Activated CD8-positive, alpha-beta memory T cell treated with anti-CD3 and anti-CD28 coated beads, Interleukin-2, amount 50 U/mL, for 24 hours (primary cell): ENCODE results near the gene CYP8B1.
"Not testable (repeated sequence)": the region's sequence is repeated elsewhere in the genome, so short reads cannot be mapped to it uniquely, and the experiment has no call there.

Experiments used
- DNase-seq: peaks from one replicate; pipeline ENCODE4 v3.0.0-alpha.2; 2020; ENCODE audit errors: extremely low read depth

CYP8B1 gene

DNA sequence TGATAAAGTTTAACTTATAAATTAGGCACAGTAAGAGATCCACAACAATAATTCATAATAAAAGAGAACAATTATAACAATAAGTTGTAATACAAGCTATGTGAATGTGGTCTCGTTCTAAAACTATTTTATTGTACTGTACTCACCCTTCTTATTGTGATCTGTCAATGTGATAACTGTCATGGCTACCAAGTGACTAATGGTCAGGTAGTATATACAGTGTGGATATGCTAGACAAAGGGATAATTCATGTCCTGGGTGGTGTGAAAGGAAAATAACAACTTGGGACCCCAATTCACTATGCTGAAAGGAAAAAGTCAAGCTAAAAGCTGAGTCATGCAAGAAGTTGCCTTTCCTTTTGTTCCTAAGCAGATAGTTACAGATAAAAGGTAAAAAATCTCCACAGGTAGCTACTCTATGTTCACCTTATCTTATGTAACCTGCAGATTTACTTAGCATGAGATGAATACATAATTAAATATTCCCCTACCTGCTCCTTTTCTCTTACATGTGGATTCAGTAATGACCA lies 10.7 kb upstream of the CYP8B1 start:
- no peak for DNase-seq

DNA sequence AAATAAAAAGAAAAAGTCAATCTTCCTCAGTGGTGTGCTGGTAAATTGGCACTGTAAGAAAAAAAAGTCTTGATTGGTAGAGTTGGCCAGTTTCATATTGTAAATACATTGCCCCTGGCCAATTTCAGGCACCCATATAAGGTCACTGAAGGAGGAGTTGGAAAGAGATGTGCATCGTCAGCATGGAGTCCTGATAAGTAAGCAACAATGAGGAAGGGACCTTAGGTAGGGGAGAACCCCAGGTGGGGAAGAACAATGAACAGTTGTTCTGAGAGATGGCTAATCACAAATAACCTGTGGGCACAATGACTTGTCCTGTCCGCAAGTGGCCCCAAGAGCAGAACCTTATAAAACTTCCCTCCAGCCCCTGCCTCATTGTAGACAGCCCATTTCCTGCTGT lies 8.6 kb upstream of the CYP8B1 start:
- DNase-seq: no peak

DNA sequence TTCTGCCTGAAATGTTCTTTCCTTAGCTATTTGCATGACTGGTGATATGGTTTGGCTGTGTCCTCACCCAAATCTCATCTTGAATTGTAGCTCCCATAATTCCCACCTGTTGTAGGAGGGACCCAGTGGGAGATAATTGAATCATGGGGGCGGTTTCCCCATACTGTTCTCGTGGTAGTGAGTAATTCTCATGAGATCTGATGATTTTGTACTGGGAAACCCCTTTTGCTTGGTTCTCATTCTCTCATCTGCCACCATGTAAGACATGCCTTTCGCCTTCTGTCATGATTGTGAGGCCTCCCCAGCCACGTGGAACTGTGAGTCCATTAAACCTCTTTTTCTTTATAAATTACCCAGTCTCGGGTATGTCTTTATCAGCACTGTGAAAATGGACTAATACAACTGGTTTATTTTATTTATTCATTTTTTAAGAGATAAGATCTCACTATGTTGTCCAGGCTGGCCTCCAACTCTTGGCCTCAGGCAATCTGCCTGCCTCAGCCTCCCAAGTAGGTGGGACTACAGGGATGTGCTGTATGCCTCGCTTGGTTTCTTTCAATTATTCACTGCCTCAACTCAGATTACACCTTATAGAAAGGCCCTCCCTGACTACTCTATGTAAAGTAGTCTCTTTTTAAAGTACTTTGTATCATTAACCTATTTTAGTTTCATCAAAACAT lies 7.7 kb upstream of the CYP8B1 start:
- DNase-seq: not testable (repeated sequence)

DNA sequence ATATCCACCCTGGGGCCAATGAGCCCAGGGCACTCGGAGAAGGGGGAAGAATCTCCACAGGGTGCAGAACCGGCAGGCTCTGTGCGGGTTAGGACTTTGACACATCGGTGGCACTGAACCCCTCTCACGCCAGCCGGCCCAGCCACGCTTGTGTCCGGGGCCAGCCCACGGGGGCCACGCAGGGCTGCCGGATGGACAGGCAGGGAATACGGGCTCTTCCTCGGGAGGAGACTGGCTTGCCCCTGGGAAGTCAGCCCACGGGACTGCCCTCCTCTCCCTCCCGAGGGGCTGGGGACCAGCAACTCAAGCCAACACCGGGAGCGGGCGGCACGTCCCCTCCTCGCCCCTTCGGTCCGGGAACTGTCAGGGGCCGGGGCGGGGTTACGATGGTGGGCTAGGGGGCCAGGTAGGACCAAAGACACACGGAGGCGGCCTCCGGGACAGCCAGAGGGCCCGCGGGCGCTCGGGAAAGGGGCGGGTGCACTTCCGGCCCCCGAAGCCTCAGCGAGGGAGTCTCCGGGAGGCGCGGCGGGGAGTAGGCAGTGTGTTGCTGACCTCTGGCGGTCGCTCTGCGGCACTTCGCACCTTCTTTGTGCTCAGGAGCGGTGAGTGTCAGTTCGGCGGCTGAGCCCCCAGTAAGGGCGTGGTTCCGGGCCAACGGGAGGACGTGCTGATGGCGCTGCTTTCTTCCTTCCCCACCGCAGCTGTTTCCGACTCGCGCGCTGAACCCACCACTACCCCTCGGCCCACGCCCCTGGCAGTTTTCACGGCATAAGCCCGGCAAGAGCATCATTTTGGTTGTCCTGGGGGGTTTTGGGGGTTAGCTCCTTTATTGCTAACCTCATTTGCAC lies 5.1 kb upstream of the CYP8B1 start:
- peak; percentile 70 for DNase-seq

DNA sequence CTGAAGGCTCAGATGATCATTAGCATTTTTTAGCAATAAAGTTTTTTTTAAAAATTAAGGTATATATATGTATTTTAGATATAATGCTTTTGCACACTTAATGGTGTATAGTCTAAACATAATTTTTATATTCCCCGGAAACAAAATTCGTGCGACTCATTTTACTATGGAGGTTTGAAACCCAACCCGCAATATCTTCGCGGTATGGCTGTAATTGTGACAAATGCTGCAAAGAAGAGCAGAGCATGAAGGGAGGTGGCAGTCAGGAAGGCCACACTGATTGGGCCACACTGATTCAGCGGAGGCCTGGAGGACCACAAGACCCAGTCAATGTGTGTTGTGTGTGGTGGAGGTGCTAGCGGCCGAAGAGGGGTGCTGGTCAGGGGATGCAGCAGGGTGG lies 4.5 kb upstream of the CYP8B1 start:
- DNase-seq: no peak

DNA sequence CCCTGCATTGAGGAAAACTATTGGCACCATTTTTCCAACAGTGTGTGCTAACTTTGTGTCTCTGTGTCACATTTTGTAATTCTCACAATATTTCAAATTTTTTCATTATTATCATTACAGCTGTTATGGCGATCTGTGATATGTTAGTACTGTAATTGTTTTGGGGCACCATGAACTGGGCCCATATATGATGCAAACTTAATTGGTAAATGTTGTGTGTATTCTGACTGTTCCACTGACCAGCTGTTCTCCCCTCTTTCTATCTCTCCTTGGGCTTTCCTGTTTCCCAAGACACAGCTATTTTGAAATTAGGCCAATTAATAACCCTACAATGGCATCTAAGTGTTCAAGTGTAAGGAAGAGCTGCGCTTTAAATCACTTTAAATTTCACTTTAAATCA lies 2.2 kb upstream of the CYP8B1 start:
- no peak for DNase-seq

DNA sequence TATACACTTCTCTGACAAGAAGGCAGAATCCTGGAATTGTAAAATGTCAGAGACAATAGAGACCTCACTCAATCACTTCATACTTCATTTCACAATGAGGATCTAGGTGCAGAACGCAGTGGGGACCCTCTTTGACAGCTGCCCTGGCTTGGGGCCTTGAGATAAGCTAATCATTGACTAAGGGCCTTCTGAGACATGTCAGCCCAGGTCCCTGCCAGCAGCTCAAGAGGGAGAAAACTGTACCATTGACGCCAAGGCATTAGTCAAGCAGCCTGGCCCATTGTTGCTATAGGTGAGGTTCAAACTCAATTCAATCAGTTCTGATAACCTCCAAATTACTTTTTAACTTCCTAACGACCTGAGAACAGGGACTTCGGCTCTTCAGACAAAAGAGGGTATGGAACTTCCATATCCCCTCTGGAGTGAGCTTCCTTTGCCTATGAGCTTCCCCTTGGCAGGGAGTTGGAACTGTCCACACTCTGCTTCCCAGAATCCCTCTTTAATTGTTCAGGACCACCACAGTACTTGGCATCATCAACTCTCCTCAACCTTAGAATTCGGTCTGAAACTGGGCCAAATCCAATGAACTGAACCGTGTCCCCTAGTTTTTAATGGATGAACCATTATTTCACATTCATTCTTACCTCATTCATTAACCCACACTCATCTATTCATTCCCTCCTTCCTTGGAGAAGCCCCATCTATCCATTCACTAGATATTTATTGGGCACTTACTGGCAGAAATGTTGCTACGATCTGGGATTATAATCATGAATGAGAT lies 1.5 kb upstream of the CYP8B1 start:
- DNase-seq: no peak

DNA sequence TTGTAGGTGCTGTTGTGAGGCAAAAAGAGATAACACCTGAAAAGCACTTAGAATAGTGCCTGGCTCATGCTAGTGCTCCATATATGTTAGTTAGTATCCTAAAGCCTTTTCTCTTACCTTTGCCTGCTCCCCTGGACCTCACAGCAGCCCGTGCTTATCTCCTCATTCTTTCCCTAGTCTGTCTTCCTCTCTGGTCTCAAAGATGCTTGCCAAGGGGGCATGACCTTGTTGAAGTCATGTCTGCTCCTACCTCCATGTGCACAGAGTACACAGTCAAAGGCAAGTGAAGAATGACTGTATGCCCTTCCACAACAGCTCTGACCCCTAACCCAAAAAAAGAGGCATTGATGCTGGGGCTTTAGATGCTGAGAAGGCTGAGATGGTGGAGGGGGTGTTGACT lies 722 bp upstream of the CYP8B1 start:
- no peak for DNase-seq

DNA sequence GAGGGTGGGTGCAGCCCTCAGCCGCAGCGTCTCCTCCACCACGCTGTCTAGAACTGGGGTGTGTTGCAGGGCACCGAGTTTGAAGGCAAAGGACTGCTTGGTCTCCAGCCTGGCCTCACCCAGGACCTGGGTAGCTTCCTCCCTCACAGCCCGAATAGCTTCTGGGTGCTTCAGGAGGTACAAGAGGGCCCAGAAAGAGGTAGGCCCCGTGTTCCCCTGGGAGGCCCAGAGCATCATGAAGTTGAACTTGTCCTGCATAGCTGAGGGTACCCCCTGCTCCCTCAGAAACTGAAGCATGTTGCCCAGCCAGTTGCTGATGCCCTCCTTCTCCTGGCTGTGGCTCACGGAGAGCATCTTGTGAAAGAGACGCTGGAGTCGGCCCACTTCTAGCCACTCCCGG lies 930 bp downstream of the CYP8B1 start:
- DNase-seq: no peak

DNA sequence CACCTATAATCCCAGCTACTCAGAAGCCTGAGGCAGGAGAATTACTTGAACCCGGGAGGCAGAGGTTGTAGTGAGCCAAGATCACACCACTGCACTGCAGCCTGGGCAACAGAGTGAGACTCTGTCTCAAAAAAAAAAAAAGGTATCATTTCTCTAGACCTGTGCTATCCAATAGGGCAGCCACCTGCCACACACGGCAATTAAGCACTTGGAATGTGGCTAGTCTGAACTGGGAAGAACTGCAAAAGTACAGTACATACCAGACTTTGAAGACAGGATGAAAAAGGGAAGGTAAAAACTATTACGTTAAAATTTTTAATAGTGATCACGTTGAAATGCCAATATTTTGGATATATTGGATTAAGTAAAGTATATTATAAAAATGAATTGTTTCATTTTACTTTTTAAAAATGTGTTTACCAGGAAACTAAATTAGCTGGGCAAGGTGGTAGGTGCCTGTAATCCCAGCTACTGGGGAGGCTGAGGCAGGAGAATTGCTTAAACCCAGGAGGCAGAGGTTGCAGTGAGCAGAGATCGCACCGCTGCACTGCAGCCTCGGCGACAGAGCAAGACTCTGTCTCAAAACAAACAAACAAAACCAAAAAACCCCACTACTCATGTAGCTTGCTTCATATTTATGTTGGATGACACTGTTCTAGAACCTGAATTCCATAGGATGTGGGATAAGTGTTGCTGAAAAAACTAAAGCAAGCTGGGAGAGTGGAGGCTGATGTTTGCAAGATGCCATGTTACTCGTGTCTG lies 2.3 kb downstream of the CYP8B1 start:
- no peak for DNase-seq

DNA sequence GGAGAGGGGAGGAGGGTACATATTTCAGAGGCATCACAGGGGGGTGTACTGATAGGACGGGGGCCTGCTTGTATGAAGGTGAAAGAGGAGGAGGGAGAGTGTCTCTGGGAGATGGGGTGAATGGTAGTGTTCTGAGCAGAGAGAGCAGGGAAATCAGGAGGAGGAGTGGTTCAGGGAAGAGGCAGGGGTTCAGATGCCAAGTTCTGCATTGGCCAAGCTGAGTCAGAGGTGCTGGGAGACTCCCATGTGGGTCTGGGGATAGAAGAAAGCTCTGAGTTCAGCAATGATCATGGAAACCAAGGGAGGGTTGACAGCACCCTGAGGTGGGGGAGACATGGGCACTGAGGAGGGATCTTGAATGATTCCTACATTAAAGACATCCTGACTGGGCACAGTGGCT lies 3.0 kb downstream of the CYP8B1 start:
- DNase-seq: no peak

DNA sequence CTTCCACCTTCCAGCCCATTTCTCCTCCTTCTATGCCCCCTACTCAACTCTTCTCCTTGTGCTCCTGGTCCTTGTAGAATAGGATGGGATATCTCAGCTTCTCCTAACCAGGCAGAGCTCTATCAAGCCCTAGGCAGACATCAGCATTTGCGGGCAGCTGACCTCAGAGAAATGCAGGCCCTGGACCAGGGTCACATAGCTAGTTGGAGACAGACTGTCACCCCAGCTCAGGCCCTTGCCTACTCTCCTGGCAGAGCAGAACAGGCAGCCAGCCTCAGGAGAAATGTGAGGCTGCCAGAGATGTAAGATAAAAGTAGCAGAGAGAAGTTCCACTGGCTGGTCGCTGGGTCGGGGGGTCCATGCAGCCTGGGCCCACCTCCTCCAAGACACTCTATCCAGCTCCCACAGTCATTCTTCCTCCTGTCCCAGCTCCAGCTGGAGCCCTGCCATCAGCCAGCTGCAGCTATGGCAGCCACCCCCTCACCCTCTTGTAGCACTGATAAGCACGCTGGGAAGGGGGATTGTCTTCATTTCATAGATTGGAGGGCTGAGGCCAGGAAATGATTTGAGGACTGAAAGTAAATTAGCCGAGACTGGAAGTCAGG lies 4.0 kb downstream of the CYP8B1 start:
- DNase-seq: no peak

DNA sequence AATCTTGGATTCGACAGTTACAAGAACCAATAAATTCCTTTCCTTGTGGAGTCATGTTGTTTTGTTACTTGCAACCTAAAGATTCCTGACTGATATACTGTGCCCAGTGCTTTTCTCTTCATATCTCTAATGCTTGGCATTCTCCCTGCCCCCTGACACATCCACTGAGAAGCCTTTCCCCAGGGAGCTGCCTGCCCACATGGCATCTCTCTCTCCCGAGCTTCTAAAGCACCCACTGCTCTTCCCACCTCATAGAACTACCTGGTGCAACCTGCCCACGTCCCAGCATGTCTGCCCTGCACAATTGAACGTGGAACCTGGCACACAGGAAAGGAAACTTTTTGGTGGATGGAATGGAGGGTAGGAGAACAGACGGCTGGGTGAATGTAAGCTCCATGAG lies 6.8 kb downstream of the CYP8B1 start:
- no peak for DNase-seq

DNA sequence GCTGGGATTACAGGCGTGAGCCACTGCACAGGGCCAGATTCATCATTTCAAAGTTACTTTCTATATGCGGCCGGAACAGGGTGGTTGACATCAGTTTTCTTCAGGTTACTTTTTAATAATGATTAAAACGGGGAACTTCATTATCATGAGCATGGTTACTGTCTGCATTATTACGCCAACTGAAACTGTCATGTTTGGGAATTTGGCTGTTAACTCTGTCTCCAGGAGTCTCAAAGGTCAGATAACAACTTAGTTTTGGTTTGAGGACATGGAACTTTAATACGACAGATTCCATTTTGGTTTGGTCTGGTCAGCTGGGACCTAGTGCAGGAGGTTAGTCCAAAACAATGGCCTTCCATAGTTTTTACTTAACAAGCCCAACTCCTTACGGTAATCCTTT lies 8.5 kb downstream of the CYP8B1 start:
- no peak for DNase-seq

DNA sequence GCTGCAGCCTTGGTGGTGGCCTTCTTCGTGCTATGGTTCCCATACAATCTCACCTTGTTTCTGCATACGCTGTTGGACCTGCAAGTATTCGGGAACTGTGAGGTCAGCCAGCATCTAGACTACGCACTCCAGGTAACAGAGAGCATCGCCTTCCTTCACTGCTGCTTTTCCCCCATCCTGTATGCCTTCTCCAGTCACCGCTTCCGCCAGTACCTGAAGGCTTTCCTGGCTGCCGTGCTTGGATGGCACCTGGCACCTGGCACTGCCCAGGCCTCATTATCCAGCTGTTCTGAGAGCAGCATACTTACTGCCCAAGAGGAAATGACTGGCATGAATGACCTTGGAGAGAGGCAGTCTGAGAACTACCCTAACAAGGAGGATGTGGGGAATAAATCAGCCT lies 10.4 kb downstream of the CYP8B1 start:
- no peak for DNase-seq

DNA sequence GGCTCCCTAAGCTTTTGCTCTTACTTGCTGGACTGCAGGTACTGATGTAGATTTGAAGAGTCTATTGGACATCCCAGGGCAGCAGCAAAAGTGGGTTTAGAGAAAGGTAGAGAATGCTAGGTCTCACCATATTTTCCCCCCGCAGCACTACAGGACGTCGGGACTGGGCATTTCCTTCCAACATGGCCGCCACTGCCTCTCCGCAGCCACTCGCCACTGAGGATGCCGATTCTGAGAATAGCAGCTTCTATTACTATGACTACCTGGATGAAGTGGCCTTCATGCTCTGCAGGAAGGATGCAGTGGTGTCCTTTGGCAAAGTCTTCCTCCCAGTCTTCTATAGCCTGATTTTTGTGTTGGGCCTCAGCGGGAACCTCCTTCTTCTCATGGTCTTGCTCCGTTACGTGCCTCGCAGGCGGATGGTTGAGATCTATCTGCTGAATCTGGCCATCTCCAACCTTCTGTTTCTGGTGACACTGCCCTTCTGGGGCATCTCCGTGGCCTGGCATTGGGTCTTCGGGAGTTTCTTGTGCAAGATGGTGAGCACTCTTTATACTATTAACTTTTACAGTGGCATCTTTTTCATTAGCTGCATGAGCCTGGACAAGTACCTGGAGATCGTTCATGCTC lies 11.2 kb downstream of the CYP8B1 start:
- DNase-seq: no peak

DNA sequence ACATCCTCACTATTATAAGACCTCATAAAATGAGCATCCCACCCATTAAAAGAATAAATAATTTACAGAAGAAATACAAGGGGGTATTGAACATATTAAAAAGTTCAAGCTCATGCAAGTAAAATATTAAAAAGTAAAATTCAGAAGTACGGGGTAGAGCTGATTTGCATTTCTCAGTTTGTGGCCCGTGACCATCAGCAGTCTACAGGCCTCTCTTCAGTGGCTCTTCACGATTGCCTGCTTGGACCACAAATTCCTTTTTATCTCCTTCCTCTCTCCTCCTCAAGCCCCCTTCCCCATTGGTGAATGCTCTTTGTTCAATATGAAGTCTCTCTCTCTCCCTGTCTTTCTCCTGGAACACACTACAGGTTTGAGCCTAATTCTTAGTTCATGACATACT lies 19.1 kb downstream of the CYP8B1 start:
- no peak for DNase-seq

DNA sequence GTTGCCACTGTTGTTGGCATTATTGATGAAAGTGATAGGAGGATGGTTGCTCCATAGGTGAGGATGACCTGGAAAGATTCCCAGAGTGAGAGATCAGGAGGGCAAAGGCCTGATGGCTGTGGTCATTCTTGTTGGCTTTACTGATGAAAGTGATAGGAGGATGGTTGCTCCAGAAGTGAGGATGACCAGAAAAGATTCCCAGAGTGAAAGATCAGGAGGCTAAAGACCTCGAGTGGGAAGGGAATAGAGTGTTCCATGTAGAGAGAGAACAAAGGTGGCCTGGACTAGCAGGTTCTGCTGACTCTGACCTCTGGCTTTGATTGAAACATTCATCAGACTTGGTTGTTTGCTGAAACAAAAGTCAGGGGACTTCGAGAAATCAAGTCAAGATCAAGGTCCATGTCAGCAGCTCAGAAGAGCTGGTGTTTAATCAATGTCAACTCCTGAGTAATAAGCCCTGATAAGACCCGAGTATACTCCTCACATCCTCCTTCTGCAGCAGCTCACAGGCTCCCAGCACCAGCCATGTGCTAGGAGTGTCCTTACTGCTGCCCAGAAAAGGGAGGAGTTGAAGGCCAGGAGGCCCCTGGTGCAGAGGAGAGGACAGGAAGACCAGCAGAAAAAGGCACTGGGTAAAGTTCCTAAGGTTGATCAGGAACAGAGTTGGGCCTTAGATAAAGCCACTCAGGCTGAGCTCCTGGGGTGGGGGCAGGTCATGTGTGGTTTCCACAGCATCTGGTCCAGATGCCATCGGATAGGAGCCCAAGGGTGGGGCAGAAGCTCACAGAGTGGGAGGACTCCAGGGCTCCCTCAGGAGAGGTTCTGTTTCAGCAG lies 19.9 kb downstream of the CYP8B1 start:
- DNase-seq: no peak

DNA sequence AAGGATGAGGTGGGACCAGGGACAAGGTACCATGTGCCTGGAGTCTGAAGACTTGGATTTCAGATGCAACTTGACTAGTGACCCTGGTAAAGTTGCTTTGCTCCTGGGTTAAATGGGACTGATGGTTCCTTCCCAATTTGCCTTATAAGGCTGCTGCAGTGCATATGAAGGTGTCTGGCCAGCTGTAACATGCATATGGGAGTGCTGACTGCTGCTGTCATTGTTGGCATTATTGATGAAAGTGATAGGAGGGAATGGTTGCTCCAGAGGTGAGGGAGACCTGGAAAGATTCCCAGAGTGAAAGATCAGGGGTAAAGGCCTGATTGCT lies 20.5 kb downstream of the CYP8B1 start:
- DNase-seq: no peak

DNA sequence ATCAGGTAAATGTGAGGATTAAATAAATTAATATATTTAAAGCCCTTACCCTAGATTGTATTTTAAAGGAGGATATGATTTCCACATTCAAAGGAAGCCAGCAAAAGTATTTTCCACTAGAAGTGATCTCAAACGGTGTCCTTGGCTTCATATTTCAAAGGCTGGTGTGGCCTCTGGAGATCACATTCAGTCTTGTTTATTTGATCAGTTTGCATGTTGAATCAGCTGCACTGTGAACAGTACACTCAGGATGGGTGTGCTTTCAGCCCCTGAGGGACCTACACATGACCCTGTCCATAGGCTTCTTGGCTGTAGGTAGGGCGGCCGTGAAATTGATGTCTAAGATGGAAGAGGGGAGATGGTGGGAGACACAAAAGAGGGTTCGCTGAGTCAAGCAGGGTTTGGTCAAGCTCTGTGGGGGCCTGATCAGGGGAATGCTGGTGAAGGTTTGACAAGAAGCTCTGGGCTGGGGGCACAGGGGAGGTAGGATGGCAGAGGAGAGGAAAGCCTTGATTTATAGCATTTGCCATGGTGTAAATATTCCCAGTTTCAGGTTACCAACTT lies 21.9 kb downstream of the CYP8B1 start:
- DNase-seq: no peak
